CD4-positive, alpha-beta T cell treated with Interleukin-4 for 4 hours (primary cell): Measurements from ENCODE around the gene OLIG3.

Experiments
- DNase-seq: peaks from one replicate; pipeline ENCODE4 v3.0.0-alpha.2; 2020

OLIG3 gene

DNA sequence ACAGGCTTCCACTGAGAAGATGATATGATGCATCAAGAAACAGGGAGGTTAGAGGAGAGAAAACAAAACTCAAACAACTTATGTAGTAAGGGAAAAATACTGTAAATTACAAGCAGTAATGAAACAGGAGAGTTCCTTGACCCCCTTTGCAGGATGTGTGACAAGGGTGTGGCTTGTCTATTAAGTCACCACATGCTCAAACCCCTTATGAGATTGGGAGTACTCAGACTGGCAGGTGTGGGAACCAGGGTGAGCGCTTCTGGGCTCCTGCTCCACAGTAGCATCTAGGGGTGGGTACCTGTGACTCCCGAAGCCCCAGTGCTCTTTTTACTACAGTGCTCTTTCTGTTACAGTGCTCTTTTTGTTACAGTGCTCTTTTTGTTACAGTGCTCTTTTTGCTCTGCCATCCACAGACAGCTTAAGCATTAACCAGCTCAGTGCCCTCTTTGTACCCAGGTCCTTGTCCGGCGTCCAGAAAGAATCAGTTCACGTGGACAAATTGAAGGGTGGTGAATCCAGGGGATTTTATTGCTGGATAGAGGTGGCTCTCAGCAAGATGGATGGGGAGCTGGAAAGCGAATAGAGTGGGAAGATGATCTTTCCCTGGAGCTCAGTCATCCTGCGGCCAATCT is 28.7 kb downstream of the OLIG3 start:
- no peak for DNase-seq

GRCh38 chr6:137452333-137452894 is 41.8 kb downstream of the OLIG3 start:
- no peak for DNase-seq

DNA sequence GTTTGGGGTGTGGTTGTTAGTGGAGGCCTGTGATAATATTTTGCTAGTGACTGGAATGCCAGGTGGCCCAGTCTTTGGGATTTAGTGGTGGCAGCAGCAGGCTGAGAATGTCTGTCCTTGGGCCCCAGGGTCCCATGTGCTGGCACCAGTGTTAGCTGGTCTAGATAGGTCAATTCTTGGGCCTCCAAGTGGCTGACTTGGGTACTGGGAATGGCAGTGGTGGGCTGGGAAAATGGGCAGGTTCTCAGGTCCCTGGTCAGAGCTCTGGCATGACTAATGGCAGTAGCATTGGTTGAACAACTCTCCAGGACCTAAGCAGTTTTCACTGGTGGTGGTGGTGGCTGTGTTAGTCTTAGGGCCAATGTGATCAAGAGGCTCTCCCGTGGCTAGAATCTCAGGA is 50.3 kb downstream of the OLIG3 start:
- DNase-seq = no peak
